Epithelial cell of esophagus (primary cell): ENCODE measurements around the gene KDM5A.

Source experiments
- DNase-seq: peaks from one replicate; pipeline ENCODE4 v3.0.0; 2010; ENCODE audit warnings: low read depth
- H3K4me3 ChIP-seq: 2 replicates; pipeline ENCODE4 v1.5.1; 2011; ENCODE audit warnings: mild to moderate bottlenecking, low read length, control low read depth
- TF ChIP-seq, protein P1 (sequence below): IDR thresholded peaks from 2 replicates; pipeline ENCODE4 v1.5.1; 2011; ENCODE audit warnings: low read depth, mild to moderate bottlenecking, low read length, control low read depth, inconsistent platforms; ENCODE audit not compliant: insufficient read depth; ENCODE audit errors: missing control alignments

The KDM5A gene

DNA sequence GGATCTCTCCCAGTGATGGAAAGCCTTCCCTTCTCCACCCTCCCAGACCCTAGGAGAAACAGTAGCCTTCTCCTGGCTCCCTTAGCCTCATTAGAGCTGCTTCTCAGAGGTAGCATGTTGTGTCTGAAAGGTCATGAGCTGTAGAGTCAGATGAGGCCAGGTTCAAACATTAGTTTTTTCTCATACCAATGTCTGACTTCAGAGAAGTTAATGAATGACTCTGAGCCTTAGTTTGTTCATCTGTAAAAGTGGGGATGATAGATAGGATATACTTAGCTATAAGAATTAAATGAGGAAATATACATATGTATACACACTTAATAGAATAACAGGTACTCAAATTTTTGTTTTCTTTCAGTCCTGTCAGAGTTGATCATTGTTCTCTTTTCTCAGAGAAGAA lies 127.0 kb downstream of the KDM5A start:
- H3K4me3 ChIP-seq: no peak overlapping the region
- DNase-seq: no peak
- TF ChIP-seq, protein P1, sequence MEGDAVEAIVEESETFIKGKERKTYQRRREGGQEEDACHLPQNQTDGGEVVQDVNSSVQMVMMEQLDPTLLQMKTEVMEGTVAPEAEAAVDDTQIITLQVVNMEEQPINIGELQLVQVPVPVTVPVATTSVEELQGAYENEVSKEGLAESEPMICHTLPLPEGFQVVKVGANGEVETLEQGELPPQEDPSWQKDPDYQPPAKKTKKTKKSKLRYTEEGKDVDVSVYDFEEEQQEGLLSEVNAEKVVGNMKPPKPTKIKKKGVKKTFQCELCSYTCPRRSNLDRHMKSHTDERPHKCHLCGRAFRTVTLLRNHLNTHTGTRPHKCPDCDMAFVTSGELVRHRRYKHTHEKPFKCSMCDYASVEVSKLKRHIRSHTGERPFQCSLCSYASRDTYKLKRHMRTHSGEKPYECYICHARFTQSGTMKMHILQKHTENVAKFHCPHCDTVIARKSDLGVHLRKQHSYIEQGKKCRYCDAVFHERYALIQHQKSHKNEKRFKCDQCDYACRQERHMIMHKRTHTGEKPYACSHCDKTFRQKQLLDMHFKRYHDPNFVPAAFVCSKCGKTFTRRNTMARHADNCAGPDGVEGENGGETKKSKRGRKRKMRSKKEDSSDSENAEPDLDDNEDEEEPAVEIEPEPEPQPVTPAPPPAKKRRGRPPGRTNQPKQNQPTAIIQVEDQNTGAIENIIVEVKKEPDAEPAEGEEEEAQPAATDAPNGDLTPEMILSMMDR: no peak

DNA sequence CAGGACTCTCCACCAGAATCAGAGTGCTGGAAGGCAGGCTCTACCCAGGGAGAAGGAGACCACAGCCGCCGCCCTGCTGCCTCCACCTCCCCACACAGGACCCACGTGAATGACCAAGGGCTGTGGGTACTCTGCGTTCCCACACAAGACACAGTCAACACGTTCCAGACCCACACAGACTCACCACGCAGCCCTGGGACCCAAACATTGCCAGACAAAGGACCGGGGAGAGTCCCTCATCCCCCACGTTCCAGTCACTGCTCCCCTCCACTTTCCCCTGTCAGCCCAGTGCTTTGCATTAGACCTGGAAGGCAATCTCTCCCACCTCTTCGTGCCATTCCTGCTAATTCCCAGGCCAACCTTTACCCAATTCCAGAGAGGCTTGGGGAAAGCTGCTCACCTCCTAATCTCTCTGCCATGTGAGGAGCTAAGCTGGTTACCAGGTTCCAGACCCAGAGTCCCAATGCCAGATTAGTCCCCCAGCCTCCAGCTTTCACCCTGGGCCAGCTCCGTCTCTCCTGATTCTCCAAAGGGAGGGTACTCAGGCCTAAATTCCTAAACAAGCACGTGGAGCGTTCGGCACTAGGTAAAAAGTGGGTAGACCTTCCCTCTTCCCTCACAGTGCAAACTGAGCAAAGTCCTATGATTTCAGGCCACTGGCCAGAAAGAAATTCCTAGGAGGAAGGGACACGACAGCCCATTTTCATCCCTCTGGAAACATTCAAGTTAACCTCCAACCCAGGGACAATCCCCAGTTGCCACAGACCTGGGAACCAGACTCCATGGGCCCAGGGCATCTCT lies 131.4 kb downstream of the KDM5A start:
- no peak for DNase-seq
- no peak overlapping the region for H3K4me3 ChIP-seq
- TF ChIP-seq, protein P1: no peak

DNA sequence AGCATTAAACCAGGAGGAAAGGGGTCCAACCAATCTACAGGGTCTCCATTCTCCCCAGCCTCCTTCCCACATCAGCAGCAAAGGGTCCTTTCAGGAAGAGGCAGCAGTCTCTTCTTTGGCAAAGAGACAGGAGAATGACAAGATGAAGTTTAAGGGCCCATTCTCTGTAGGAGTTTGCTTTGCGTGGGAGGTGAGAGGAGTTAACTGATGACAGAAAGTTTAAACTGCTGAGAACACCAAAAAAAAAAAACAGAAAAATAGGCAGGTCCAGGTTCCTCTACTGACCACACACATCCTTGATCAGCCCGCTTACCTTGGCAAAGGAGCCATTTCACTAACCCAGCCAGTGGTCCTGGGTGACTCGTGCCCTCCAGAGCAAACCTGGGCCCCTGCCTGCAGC lies 132.2 kb downstream of the KDM5A start:
- TF ChIP-seq, protein P1: no peak
- H3K4me3 ChIP-seq: no peak overlapping the region
- DNase-seq: no peak

GRCh38 chr12:256225-256624 lies 132.9 kb downstream of the KDM5A start:
- DNase-seq: no peak
- TF ChIP-seq, protein P1: no peak
- no peak overlapping the region for H3K4me3 ChIP-seq

- DNase-seq: no peak
- TF ChIP-seq, protein P1: no peak
- no peak overlapping the region for H3K4me3 ChIP-seq
These were observed 134.2 kb downstream of the KDM5A start for GRCh38 chr12:254912-255311.

DNA sequence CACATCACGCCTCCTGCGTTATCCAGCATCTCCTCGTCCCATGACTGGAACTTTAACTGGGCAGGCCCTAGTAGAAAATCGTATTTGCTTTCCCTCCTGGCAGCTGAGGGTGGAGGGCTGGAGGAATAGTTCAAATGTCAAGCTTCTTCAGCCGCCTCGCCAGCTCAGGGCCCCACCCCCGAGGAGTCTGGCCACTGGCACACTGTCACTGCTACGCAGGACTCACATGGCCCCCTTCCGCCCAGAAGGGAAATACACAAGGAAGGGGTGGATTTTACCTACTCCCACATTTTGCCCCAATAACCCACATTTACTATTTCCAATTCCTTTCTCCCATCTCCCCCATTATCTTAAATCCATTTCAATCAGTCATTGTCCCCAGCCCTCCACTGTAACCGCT lies 135.1 kb downstream of the KDM5A start:
- TF ChIP-seq, protein P1: no peak
- no peak for DNase-seq
- H3K4me3 ChIP-seq: no peak overlapping the region
